AG09309 (cell line): ENCODE results near the gene ACVR2A.

Source experiments
- DNase-seq: peaks from one replicate; pipeline ENCODE4 v3.0.0-alpha.2; 2010; ENCODE audit warnings: low read depth
- H3K4me3 ChIP-seq: 2 replicates; pipeline ENCODE4 v1.5.1; 2011; ENCODE audit warnings: mild to moderate bottlenecking, low read depth, low read length, moderate library complexity; ENCODE audit not compliant: control insufficient read depth
- CTCF ChIP-seq: IDR thresholded peaks from 2 replicates; pipeline ENCODE4 v1.5.1; 2011; ENCODE audit warnings: mild to moderate bottlenecking, low read depth, low read length, inconsistent platforms; ENCODE audit not compliant: insufficient read depth, control insufficient read depth; ENCODE audit errors: missing control alignments

ACVR2A gene

GRCh38 chr2:147945660-147946059, 100.8 kb downstream of the ACVR2A start:
- H3K4me3 ChIP-seq = no peak overlapping the region
- no peak for TF ChIP-seq CTCF
- DNase-seq = no peak

- H3K4me3 ChIP-seq = no peak overlapping the region
- no peak for TF ChIP-seq CTCF
- DNase-seq = no peak
These were observed 107.3 kb downstream of the ACVR2A start for GRCh38 chr2:147952118-147952517.

- no peak overlapping the region for H3K4me3 ChIP-seq
- TF ChIP-seq CTCF = no peak
- no peak for DNase-seq
These were observed 123.7 kb downstream of the ACVR2A start for GRCh38 chr2:147968571-147968970.

GRCh38 chr2:147976102-147976501, 131.3 kb downstream of the ACVR2A start:
- no peak overlapping the region for H3K4me3 ChIP-seq
- TF ChIP-seq CTCF = no peak
- no peak for DNase-seq

GRCh38 chr2:147977679-147978078, 132.8 kb downstream of the ACVR2A start:
- DNase-seq = no peak
- TF ChIP-seq CTCF = no peak
- no peak overlapping the region for H3K4me3 ChIP-seq
